ENCODE measurements around the gene LINGO4.

Gene LINGO4

DNA sequence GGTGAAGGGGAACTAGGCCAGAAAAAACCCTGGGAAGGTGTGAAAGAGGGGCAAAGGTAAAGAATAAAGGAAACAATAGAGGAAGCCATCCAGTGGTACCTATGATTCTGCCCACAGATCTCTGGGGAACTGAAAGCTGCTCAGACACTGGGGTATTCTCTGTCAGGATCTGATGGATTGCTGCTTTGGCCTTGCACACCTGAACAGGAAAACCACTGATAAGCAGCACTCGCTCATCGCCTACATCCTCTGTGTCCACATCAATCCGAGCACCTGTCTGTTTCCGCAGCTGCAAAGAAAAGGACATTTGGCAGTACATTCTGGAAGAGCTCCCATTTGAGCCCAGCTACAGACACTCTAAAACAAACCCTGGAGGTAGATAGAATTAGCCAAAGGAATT is 25.4 kb downstream of the LINGO4 start:
- Histone ChIP-seq H3K4me3 (replicated peaks; ENCODE audit: low read depth, low read length) (no peak overlapping the region), H3K27me3 (replicated peaks; ENCODE audit: control insufficient read depth, insufficient read depth, low read length) (no peaks in the 10 kb centered on the region), H3K36me3 (ENCODE audit: control insufficient read depth, insufficient read depth, low read length) (peaks cover 5% of the 10 kb centered on the region; the same call in 1 of the 2 replicates)
- TF ChIP-seq, protein P1, sequence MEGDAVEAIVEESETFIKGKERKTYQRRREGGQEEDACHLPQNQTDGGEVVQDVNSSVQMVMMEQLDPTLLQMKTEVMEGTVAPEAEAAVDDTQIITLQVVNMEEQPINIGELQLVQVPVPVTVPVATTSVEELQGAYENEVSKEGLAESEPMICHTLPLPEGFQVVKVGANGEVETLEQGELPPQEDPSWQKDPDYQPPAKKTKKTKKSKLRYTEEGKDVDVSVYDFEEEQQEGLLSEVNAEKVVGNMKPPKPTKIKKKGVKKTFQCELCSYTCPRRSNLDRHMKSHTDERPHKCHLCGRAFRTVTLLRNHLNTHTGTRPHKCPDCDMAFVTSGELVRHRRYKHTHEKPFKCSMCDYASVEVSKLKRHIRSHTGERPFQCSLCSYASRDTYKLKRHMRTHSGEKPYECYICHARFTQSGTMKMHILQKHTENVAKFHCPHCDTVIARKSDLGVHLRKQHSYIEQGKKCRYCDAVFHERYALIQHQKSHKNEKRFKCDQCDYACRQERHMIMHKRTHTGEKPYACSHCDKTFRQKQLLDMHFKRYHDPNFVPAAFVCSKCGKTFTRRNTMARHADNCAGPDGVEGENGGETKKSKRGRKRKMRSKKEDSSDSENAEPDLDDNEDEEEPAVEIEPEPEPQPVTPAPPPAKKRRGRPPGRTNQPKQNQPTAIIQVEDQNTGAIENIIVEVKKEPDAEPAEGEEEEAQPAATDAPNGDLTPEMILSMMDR (IDR thresholded peaks at IDR 0.05; ENCODE audit: insufficient read depth, low read length, poor library complexity, severe bottlenecking): no peak
- DNase-seq (ENCODE audit: extremely low read depth, insufficient read length): no peak

GRCh38 chr1:151777317-151777716 is 27.9 kb downstream of the LINGO4 start:
- H3K36me3 ChIP-seq (ENCODE audit: control insufficient read depth, insufficient read depth, low read length): peaks cover 6% of the 10 kb centered on the region; the same call in 1 of the 2 replicates
- no peaks in the 10 kb centered on the region for H3K27me3 ChIP-seq (replicated peaks; ENCODE audit: control insufficient read depth, insufficient read depth, low read length)
- TF ChIP-seq, protein P1 (IDR thresholded peaks at IDR 0.05; ENCODE audit: insufficient read depth, low read length, poor library complexity, severe bottlenecking): no peak
- H3K4me3 ChIP-seq (replicated peaks; ENCODE audit: low read depth, low read length): no peak overlapping the region
- DNase-seq (ENCODE audit: extremely low read depth, insufficient read length): no peak

- TF ChIP-seq, protein P1 (IDR thresholded peaks at IDR 0.05; ENCODE audit: insufficient read depth, low read length, poor library complexity, severe bottlenecking): no peak
- DNase-seq (ENCODE audit: extremely low read depth, insufficient read length): no peak
- Histone ChIP-seq H3K4me3 (replicated peaks; ENCODE audit: low read depth, low read length) (no peak overlapping the region), H3K36me3 (ENCODE audit: control insufficient read depth, insufficient read depth, low read length) (peaks cover 6% of the 10 kb centered on the region; the same call in 1 of the 2 replicates), H3K27me3 (replicated peaks; ENCODE audit: control insufficient read depth, insufficient read depth, low read length) (no peaks in the 10 kb centered on the region)
Observed at GRCh38 chr1:151776665-151777062, 28.6 kb downstream of the LINGO4 start.

DNA sequence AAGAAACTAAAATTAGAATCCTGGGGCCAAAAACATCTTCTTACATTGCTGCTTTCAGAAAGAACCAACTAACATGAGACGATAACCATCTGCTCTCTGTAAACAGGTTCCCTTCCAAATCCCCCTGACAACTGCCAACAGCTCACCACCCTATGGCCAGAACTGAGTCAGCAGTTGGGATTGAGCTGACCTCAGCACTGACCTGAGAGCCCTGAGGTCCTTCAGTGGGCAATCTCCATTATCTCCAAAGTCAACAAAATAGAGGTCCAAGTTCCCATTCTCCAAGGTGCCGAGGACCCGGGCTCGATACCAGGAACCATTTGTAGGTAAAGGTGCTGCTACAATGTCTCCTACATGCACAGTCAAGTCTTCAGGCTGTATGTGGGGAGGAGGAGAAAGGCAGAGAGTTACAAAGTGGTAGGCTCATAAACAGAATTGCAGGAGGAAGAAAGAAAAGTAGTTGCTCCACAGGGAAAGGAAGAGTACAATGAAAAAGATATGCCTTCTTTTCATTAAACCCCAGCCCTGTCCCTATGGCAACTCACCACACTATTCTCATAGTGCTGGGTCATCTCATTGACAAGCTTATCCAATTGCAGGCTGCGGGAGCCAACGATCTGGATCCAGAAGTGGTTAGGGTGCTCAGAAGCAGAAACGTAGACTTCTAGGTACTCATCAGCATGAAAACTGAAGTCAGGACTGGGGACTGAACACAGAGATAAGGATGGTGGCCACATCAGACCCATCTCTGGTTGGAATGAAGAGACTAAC is 29.1 kb downstream of the LINGO4 start:
- H3K4me3 ChIP-seq (replicated peaks; ENCODE audit: low read depth, low read length): no peak overlapping the region
- DNase-seq (ENCODE audit: extremely low read depth, insufficient read length): no peak
- H3K27me3 ChIP-seq (replicated peaks; ENCODE audit: control insufficient read depth, insufficient read depth, low read length): no peaks in the 10 kb centered on the region
- TF ChIP-seq, protein P1 (IDR thresholded peaks at IDR 0.05; ENCODE audit: insufficient read depth, low read length, poor library complexity, severe bottlenecking): no peak
- H3K36me3 ChIP-seq (ENCODE audit: control insufficient read depth, insufficient read depth, low read length): peaks cover 6% of the 10 kb centered on the region; the same call in 1 of the 2 replicates

GRCh38 chr1:151774256-151774922 is 30.8 kb downstream of the LINGO4 start:
- TF ChIP-seq, protein P1 (IDR thresholded peaks at IDR 0.05; ENCODE audit: insufficient read depth, low read length, poor library complexity, severe bottlenecking): no peak
- Histone ChIP-seq H3K27me3 (replicated peaks; ENCODE audit: control insufficient read depth, insufficient read depth, low read length) (no peaks in the 10 kb centered on the region), H3K4me3 (replicated peaks; ENCODE audit: low read depth, low read length) (no peak overlapping the region), H3K36me3 (ENCODE audit: control insufficient read depth, insufficient read depth, low read length) (peaks cover 6% of the 10 kb centered on the region; the same call in 1 of the 2 replicates)
- DNase-seq (ENCODE audit: extremely low read depth, insufficient read length): no peak
